ENCODE measurements around the gene HEMGN. TPM values are rescaled to one million over a fixed set of nuclear protein-coding genes. Genes with fewer than 3 reads are reported as not detected.

Gene HEMGN
- total and polyA plus RNA-seq, 2 of the 4 experiments (the other 2 are of a cell fraction), result not detected

DNA sequence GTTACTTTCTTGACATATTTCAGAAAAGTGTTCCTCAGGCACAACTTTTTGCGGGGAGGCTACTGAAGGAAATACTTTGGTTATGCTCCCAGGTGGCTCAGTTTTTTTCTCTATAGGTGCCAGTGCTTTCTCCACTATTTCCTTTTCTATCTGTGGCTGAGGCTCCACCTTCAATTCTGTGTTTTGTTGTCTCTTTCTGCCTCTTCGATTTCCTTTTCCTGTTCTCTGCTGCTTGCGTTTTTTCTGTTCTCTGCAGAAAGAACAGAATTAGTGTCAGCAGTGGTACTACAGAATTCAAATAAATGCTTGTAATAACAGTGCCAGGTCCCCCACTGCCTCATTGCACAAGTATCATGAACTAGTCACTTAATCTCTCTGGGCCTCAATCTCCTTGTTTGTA, 7.0 kb downstream of the HEMGN start:
- no peak overlapping the region for H3K4ac ChIP-seq (ENCODE audit: low read depth, low read length)
- no peaks in the 10 kb centered on the region for H3K79me1 ChIP-seq (ENCODE audit: low read depth in 1 of 2, low read length in 2 of 2)
- H3K4me3 ChIP-seq (ENCODE audit: insufficient read depth, low read depth, low read length), result no peak overlapping the region
- intact Hi-C loops (cut with micrococcal nuclease) (no loop called here), in situ Hi-C loops (cut with MboI; ENCODE audit: low sequenced_read_pairs) (no loop called here), dilution Hi-C loops (cut with HindIII; ENCODE audit: low sequenced_read_pairs, unreplicated experiment) (no loop called here)
- H3K4me2 ChIP-seq (ENCODE audit: low read depth, low read length), result no peak overlapping the region
- peaks cover 51% of the 10 kb centered on the region for H3K27me3 ChIP-seq (ENCODE audit: control insufficient read depth, insufficient read depth, low read length)
- no TSS peak for BruUV-seq (replicated peaks)
- 60% methylated on average over 1 of the region's 3 CpGs; no CpG with 5 or more reads in 1 of the 2 experiments for WGBS, 2 experiments (ENCODE audit: extremely low coverage in 2 of 2, insufficient read length in 1 of 2)
- H3K27ac ChIP-seq (ENCODE audit: insufficient read depth, low read length), result no peak overlapping the region
- H3K56ac ChIP-seq (ENCODE audit: extremely low read depth, insufficient read depth, low read length), result no peak overlapping the region
- no peaks in the 10 kb centered on the region for H3K36me3 ChIP-seq (ENCODE audit: control insufficient read depth, insufficient read depth, low read length)
- DNase-seq, result no peak
- no peak overlapping the region for H2AFZ ChIP-seq (replicated peaks; ENCODE audit: low read length, poor library complexity)
- no peak overlapping the region for H2BK20ac ChIP-seq (ENCODE audit: low read depth, low read length)
- no peak overlapping the region for H3K18ac ChIP-seq (ENCODE audit: low read depth, low read length)
- no peak overlapping the region for H4K8ac ChIP-seq (ENCODE audit: low read depth in 2 of 2, low read length in 2 of 2)
- no peak for ATAC-seq (ENCODE audit: low read depth)
- ChIA-PET CTCF (no interaction called here), POLR2A (ENCODE audit: unreplicated experiment) (no interaction called here)
- H2BK15ac ChIP-seq (ENCODE audit: low read depth, low read length), result no peak overlapping the region
- no peak overlapping the region for H2AK9ac ChIP-seq (replicated peaks; ENCODE audit: low read depth, low read length, poor library complexity)
- no peak overlapping the region for H2BK120ac ChIP-seq (ENCODE audit: low read depth, low read length)
- TF ChIP-seq POLR2A (IDR thresholded peaks at IDR 0.05; ENCODE audit: low read depth, low read length), result no peak
- no peak for TF ChIP-seq FOS (IDR thresholded peaks at IDR 0.05; ENCODE audit: low read depth, low read length)
- no peak for TF ChIP-seq CHD1 (IDR thresholded peaks at IDR 0.05; ENCODE audit: low read depth, low read length)
- TF ChIP-seq MAZ (IDR thresholded peaks at IDR 0.05; ENCODE audit: borderline replicate concordance, low read depth, low read length), result no peak
- no peak for TF ChIP-seq SMC3 (IDR thresholded peaks at IDR 0.05; ENCODE audit: low read depth, low read length)
- no peak for TF ChIP-seq BHLHE40 (IDR thresholded peaks at IDR 0.05; ENCODE audit: low read depth, low read length)
- no peak for TF ChIP-seq RCOR1 (IDR thresholded peaks at IDR 0.05; ENCODE audit: insufficient replicate concordance, low read length)
- no peak for TF ChIP-seq RAD21 (IDR thresholded peaks at IDR 0.05; ENCODE audit: low read length)
- TF ChIP-seq MXI1 (IDR thresholded peaks at IDR 0.05; ENCODE audit: borderline replicate concordance, low read depth, low read length), result no peak
- TF ChIP-seq USF2 (IDR thresholded peaks at IDR 0.05; ENCODE audit: low read depth, low read length), result no peak
- TF ChIP-seq, protein P1, sequence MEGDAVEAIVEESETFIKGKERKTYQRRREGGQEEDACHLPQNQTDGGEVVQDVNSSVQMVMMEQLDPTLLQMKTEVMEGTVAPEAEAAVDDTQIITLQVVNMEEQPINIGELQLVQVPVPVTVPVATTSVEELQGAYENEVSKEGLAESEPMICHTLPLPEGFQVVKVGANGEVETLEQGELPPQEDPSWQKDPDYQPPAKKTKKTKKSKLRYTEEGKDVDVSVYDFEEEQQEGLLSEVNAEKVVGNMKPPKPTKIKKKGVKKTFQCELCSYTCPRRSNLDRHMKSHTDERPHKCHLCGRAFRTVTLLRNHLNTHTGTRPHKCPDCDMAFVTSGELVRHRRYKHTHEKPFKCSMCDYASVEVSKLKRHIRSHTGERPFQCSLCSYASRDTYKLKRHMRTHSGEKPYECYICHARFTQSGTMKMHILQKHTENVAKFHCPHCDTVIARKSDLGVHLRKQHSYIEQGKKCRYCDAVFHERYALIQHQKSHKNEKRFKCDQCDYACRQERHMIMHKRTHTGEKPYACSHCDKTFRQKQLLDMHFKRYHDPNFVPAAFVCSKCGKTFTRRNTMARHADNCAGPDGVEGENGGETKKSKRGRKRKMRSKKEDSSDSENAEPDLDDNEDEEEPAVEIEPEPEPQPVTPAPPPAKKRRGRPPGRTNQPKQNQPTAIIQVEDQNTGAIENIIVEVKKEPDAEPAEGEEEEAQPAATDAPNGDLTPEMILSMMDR (conservative IDR thresholded peaks at IDR 0.05; ENCODE audit: low read depth, low read length), result no peak
- no peaks in the 10 kb centered on the region for H3K9me1 ChIP-seq (ENCODE audit: insufficient read depth, low read length)
- no peaks in the 10 kb centered on the region for H3K9me3 ChIP-seq (ENCODE audit: control insufficient read depth, insufficient read depth, low read length)
- no peak overlapping the region for H2AK5ac ChIP-seq (ENCODE audit: low read depth, low read length)
- H4K91ac ChIP-seq (ENCODE audit: insufficient read depth, low read depth, low read length), result no peak overlapping the region
- H3K9ac ChIP-seq (ENCODE audit: low read depth, low read length), result no peak overlapping the region
- H2BK5ac ChIP-seq (ENCODE audit: low read depth, low read length, poor library complexity, severe bottlenecking), result no peak overlapping the region
- no peak overlapping the region for H3K14ac ChIP-seq (replicated peaks; ENCODE audit: low read depth, low read length)
- H4K5ac ChIP-seq (ENCODE audit: low read depth, low read length), result no peak overlapping the region
- no peaks in the 10 kb centered on the region for H4K20me1 ChIP-seq (ENCODE audit: insufficient read depth, low read length)
- no peak overlapping the region for H3K23ac ChIP-seq (ENCODE audit: low read depth, low read length)
- no peaks in the 10 kb centered on the region for H3K4me1 ChIP-seq (ENCODE audit: control insufficient read depth, insufficient read depth, low read length)
